Activated CD4-positive, alpha-beta T cell treated with anti-CD3 and anti-CD28 coated beads for 1 hour (primary cell): ENCODE data around the gene BAG5.

ENCODE experiments used
- DNase-seq: peaks from one replicate; pipeline ENCODE4 v3.0.0-alpha.2; 2020

BAG5 gene

DNA sequence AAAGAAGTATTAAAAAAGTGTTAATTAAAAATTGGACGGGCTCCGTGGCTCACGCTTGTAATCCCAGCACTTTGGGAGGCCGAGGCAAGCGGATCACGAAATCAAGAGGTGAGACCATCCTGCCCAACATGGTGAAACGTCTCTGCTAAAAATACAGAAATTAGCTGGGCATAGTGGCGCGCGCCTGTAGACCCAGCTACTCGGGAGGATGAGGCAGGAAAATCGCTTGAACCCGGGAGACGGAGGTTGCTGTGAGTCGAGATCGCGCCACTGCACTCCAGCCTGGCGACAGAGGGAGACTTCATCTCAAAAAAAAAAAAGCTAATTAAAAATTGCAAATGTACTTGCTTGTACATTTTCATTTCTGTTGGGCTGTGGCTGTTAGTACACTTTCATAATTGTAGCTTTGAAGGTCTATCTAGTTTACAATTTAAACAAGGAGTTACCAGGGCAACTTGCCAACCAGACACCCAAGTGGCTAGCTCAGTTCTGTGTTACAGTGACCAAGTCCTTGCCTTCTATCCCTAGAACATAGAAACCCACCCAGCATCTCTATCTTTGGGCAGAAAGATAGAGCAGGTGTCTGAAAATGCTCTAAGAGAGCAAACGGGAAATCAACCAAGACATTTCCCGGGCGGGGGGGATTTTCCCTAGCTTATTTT is 1.5 kb upstream of the BAG5 start:
- DNase-seq: no peak

DNA sequence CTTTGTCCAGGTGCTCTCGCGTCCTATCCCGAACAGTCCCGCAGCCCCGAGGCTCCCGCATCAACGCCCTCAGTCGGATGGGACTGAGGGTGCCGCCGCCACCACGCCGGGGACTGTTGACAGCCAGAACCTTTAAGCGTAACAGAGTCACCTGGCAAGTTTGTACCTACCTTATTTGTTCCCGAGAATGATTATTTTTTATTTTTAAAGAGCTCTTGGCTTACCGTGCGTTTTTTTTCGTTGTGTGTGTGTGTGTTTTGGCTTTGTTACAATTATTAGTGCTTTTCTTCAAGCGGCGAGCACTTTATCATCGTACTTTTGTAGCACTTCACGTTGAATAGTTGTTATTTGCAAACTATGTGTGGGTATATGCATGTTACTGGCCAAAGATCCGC is 766 bp upstream of the BAG5 start:
- DNase-seq: no peak

DNA sequence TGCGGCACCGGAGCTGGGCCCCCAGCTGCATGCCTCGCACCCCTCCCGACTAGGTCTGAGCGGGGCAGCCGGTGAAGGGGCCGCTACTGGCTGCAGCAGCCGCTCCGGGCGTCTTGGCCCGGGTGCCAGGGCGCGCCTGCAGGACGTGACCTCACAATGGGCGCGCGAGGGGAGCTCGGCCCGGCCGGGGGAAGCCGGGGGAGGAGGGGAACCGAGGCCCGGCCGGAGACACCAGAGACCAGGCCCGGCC is 353 bp downstream of the BAG5 start:
- no peak for DNase-seq

GRCh38 chr14:103561381-103562178 is 877 bp downstream of the BAG5 start:
- no peak for DNase-seq

DNA sequence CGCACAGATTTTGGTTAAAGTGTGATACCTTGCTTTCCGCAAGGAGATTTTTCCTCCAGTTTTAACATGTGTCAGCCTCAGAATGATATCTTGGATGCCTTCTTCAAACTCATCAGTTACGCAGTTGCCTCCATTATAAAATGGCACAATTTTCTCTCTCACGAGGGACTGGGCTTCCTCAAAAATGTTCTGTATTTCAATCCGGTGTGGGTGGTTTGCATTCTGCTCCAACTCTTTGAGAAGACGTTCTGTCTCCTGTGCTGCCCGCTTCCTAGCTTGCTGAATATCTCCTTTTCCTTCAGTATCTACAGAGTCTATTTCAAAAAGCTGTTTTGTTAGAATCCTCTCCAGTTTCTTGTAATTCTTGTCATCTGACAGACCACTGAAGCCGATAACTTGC is 1.8 kb downstream of the BAG5 start:
- no peak for DNase-seq

- no peak for DNase-seq
Observed at GRCh38 chr14:103559766-103560165, 2.7 kb downstream of the BAG5 start.

- DNase-seq: no peak
Observed at GRCh38 chr14:103558071-103558882, 4.2 kb downstream of the BAG5 start.

DNA sequence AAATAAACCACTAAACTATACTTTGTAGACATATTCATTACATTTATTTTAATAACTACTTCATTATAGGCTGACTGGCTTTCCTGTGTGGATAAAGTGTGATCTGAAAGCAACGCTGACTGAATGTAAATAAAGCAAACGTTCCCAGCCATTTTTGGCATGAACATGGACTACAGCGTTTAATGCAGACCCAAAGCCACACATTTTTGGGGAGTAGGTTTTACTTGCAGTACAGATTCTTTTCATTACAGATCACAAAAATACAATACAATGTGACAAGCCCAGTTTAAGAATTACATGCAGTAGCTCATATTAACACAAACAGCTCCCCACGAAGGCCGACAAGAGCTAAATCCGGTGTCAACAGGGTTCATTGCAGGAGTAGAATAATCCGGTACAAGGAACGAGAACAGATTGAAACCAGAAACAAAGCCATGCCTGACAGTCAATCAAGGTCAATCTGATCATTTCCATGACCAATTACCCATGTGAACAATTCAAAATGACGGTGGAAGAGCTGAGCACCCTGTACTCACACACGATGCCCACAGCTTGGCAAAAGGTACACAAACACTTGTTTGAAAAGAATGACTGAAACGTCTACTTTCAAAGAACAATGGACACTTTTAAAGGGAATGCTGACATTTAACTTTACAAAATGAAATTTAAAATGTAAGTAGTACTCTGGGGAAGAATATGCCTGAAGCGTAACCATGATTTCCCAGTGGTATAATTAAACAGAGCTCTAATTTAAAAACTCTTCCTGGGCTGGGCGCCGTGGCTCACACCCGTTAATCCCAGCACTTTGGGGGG is 5.3 kb downstream of the BAG5 start:
- DNase-seq: no peak

- no peak for DNase-seq
Observed at GRCh38 chr14:103555559-103556337, 6.7 kb downstream of the BAG5 start.

DNA sequence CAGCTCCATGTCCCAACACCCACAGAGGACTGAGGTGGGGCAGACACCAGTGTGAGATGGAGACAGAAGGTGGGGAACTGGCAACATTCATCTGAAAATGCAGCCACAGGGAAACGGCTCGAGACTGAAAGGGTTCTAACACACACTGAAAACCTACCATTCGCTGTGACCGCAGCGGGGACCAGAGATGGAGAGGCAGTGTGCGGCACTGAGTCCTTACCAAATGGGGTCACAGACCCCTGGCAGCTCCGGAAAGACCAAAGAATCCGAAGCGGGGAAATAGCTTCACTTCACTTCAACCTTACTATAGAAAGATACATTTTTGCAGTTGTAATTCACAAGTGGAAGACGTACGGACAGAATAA is 9.6 kb downstream of the BAG5 start:
- no peak for DNase-seq

DNA sequence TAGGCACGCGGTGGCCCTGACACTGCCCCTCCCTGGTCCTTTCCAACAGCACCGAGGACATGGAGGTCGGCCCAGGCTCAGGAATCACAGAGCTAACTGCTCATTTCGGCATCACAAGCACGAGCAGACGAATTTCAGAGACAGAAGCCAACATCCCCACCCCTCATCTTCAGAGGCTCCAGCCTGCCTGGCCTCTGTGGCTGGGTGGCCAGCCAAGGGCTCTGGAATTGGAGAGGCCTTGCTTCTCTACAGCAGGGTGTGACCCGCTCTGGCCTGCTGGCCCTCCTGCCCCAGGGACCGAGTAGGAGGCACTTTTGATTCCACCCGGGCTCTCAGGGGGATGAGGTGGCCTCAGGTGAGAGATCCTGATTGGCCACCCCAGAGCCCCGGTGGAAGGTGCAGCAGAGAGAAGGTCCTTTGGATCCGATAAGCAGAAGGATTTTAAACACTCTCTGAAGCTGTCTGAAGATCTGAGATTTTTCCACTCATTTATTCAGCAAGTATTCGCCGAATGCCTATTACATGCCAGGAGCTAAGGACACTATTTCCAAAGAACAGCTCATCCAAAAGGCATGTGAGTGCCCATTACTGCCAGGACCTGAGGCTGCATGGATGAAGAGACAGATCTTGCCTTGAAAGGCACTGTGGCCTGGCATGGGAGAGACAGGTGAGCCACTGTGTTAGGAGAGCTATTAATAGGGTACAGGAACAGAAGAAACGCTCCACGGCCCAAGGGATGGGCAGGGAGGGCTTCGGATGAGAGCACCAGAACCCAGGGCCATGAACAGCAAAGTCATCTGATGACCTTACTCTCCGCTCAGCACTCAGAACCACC is 10.2 kb downstream of the BAG5 start:
- no peak for DNase-seq

DNA sequence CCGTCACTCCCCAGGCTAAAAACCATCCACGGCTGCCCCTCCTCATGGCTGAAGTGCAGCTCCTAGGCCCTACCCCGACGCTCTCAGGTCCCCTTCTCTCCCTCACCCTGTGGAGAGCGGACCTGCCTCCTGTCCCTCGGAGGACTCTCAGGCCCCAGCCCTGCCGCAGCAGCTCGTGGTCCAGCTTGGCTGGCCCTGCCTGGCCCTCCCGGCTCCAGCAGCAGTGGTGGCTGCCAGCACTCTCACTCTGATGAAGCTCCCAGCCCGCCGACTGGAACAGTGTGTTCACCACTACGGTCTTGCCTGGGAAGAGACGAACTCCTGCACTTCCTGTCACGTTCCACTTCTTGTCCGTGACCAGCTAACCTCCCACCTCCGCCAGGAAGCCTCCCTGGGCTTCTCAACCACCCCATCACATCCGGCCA is 11.1 kb downstream of the BAG5 start:
- DNase-seq: no peak

DNA sequence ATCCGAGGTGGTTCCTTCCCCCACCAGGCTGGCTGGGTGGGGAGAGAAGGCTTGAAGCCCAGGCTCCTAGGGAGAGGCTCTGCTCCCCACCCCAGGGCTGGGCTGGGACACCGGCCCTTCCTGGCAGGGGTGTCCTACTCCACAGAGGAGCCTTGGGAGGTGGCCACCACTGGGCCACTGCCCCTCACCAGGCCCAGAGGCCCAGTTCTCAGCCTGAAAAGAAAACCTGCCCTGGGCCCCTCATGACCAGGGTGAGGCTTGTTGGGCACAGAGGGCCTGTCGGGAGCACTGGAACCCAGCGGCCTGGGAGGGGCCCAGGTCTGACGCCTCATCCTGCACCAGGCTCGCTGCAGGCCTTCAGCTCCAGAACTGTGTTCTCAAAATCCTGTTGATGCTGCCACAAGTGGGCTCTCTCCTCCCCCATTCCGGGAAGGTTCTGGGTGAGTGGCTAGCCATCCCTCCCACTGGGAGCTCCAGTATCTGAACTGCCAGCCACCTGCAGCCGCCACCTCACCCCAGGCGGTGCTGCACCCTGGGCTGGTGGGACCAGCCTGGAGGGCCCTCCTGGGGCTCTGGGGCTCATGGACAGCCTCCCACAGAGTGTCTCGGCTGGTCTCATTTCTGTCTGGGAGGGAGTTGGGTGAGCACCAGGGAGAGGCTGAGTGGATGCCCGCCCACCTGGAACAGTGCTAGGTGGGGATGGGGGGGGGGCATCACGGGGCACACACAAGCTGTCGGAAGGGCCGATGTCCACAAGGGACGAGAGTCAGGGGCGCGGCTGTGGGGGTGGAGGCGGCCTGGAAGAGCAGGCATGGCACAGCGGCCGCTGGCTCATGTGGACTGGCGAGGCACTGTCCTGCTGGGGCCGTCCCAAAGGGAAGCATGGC is 11.8 kb downstream of the BAG5 start:
- DNase-seq: no peak

GRCh38 chr14:103549361-103550311 is 12.8 kb downstream of the BAG5 start:
- DNase-seq: no peak

- DNase-seq: no peak
Observed at GRCh38 chr14:103548463-103549351, 13.8 kb downstream of the BAG5 start.

GRCh38 chr14:103547941-103548462 is 14.5 kb downstream of the BAG5 start:
- DNase-seq: no peak

DNA sequence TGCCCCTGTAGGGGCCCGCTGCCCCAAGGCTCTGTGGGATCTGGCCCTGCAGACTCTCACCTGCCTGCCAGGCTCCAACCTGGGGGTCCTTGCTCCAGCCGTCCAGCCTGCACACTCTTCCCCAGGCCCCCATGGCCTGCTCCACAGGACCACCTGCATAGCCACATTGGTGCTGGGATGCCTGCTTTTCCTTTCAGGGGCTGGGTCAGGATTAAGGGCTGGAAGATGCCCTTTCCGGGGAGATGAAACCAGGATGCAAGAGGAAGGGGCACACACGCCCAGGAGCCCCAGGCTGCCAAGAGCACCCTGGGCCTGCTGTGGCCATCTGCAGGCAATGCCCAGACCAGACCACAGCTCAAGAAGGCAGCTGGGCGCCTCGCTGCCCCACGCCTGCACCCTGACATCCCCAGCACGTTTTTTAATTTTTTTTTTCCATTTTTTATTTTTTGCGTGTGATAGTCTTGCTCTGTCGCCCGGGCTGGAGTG is 15.0 kb downstream of the BAG5 start:
- DNase-seq: no peak
